NCI-H748 treated with DMSO at 0.1 percent for 48 hours (cell line): Measurements from ENCODE around the gene ATXN7L1.
"Not testable (repeated sequence)": the region's sequence is repeated elsewhere in the genome, so short reads cannot be mapped to it uniquely, and the experiment has no call there.

Experiments
- DNase-seq: peaks from one replicate; lab custom pipeline; 2025; lab: John Stamatoyannopoulos, UW

ATXN7L1 gene

DNA sequence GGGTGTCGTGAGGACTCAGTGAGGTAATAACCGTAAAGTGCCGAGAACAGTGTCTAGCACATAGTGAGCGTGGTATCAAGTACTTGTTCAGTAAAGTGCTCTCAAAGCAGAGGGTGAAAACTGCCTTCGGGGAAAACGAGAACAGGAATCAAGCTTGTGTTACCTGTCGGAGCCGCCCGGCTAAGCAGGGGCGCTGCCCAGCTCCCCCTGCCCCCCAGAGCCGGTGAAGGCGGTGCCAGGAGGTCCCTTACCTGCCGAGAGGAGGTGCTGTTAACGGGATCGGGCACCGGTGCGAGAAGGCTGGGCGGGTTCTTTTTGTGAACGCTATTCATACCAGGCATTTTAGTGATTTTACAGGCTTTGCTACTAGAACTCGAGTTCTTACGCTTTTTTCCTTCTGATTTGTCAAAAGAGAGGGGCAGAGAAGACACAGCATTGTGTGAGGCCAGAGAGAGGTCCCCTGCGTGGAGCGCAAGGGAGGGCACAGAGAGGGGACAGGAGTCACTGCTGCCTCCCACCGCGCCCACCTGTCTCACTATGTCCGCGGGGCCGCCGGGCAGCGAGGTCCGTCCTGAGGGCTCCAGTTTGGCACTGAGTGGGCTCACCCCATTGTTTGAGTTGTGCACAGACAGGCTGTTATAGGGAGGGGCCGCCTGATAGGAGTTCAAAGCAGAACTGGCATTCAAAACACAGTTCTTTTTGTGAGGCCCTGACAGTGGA is 262.6 kb downstream of the ATXN7L1 start:
- DNase-seq = no peak

DNA sequence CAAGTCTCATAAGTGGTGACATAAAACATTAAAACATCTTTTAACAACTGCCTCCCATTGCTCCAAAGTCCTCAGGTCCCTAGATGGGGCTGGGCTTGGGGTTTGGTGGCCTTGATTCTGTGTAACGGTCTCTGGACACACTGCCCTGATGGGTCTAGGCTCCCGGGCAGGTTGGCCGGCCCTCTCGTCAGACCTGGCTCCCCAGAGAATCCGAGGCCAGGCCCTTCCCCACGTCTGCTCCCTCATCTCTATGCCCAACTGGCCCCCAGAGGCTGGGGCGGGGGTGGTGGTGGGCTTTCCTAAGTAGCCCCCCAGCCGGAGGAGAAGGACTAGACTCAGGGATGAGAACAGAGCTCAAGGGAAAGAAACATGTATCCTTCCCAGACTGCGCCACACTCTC is 263.6 kb downstream of the ATXN7L1 start:
- no peak for DNase-seq

DNA sequence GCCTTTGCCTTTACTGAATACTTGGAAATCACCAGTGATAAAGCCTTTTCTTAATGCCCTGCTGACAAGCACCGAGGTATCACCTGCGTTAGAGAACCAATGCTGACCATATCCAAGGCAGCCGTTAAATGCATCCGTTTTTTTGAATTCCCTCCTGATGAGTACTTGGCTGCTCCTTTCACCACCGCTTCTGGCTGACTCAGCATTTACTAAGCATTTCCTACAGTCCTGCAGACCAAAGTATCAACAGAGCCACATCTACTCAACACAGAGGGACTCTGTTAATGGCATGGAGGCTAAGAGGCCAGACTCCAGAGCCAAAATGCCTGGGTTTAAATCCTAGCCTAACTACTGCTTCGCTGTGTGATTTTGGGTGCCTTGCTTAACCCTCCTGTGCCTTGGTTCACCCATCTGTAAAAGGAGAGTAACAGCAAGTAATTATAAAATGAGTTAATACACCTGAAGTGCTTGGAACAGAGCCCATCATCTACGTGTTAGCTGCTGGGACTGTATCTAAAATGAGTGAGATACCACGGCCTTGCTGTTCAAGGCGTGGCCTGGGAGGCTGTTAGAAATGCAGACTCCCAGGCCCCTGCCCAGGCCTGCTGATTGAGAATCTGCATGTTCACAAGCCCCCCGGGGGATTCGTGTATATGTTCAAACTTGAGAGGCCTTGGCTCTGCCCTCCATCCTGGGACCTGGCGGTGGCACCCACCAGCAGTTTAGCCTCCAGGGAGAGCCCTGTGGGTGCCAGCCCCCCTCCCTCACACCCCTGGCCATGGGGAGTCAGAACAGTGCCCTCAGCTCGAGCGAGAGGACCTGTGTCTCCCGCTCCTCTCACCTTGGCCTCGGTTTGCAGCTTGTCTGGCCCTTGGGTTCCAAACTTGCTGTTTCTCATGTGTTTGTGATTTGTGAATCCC is 264.3 kb downstream of the ATXN7L1 start:
- DNase-seq = no peak

DNA sequence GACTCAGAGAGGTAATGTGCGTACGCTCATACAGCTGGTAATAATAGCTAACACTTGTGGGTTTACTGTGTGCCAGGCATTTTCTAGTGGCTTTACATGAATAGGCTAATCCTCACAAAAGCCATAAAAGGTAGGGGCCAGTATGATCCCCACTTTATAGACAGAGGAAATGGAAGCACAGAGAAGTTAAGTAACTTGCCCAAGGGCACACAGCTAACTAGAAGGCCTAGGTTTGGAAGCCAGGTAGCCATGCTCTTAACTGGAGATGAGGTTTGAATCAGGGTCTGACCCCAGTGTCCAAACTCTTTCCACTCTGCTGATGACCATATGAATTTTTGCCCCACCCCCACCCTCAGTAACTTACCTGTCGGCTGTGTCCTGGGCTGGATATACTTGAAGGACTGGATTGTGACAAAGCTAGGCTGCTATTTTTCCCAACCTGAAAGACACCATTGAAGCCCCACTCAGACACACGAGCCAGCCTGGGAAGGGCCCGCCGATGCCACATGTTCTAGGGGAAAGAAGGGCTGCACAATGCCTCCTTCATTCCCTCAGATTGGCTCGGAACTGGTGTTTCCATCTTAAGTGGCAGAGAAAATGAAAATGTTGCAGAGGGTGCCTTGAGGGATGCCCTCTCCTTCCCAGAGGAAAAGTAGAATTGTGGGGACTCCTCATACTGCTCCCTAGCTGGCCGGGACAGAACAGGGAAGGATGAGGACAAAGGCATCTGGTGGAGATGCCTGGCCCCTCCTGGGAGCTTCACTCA is 266.1 kb downstream of the ATXN7L1 start:
- DNase-seq = no peak

DNA sequence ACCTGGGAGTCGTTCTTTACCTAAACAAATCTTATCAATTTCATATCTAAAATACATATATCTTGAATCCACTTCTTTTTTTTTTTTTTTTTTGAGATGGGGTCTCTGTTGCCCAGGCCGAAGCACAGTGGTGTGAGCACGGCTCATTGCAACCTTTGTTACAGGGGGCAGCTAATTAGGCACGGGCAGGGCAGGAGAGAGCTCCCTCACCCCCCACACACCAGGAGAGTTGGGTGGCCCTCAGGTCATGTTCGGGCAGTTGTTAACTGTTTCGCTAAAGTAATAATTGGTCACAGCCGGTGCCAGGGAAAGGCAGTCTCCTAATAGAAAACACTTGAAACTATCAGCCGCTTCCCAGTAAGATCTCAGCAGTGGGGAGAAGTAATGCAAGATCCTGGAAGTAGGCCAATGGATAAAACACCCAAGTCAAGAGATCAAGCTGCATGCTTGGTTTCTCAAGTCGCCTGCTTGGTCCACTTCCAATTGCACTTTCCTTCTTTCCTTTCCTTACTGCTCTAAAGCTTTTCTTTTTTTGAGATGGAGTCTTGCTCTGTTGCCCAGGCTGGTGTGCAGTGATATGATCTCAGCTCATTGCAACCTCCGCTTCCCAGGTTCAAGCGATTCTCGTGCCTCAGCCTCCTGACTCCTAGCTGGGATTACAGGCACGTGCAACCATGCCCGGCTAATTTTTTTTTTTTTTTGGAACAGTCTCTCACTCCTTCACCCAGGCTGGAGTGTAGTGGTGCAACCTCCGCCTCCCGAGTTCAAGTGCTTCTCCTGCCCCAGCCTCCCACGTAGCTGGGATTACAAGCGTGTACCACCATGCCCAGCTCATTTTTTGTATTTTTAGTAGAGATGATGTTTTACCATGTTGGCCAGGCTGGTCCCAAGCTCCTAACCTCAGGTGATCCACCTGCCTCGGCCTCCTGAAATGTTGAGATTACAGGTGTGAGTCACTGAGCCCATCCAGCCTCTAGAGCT is 273.8 kb downstream of the ATXN7L1 start:
- no peak for DNase-seq

DNA sequence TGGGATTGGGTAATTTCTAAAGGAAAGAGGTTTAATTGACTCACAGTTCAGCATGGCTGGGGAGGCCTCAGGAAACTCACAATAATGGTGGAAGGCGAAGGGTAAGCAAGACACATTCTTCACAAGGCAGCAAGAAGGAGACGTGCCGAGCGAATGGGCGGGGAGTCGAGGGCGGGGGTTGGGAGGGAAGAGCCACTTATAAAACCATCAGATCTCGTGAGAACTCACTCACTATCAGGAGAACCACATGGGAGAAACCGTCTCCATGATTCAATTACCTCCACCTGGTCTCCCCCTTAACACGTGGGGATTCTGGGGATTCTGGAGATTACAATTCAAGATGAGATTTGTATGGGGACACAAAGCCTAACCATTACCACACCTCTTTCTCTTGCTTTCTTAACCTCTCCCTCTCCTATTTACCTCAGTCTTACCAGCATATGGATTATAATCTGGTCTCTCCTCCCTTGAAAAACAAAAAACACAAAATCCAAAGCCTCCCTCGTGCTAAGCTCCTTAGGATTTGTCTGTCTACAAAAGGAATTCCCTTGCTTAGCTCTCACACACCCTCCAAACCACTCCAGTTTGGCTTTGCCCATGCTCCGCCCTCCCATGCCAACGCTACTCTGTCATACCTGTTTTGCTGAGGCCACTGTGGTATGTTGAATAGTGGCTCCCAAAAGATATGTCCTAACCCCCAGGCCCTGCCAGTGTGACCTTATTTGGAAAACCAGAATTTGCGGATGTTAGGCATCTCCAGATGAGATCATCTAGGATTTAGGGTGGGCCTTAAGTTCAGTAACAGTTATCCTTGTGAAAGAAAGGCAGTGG is 275.5 kb downstream of the ATXN7L1 start:
- DNase-seq = no peak

DNA sequence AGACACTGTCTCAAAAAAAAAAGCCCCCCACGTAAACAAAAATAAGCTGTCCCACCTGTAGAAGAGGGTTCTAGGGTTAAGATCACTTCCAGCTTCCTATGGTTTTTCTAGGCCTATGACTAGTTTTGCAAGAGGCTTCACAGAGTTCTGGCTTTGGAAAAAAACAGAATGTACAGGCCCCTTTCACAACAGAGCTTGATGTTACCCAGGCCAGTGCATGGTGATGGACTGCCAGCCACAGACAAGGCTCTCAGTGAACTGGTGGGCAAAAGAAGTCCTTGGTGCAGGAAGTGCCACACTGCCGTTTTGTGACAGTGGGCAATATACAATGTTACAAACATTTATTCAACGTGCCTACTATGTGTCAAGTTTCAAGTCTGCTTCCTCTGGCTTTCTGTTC is 276.8 kb downstream of the ATXN7L1 start:
- DNase-seq = no peak

DNA sequence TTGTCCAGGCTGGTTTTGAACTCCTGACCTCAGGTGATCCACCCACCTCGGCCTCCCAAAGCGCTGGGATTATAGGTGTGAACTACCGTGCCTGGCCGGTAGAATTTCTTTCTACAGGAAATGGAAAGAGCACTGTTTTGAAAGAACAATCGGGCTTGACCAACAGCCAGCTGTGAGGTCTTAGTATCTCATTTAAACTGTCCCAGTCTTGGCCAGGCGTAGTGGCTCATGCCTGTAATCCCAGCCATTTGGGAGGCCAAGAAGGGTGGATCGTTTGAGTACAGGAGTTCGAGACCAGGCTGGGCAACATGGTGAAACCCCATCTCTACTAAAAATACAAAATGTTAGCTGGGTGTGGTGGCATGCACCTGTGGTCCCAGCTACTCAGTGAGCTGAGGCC is 277.3 kb downstream of the ATXN7L1 start:
- DNase-seq = not testable (repeated sequence)

DNA sequence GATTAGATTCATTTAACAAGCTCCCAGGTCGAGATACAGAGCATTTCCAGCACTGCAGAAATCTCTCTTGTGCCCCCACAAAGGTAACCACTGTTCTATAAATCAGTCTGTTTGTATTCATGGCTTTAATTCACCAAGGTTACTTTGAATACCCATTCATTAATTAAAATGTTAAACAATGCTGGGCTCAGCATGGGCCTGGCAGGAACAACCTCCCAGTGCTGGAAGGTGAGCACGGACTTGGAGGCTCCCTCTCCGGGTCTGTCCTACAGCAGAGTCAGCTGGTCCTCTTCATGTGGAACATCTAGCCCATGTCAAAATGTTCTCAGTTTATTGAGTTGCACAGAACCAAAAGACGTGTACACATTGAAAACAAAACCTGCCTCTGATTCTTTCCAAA is 279.5 kb downstream of the ATXN7L1 start:
- DNase-seq = no peak

DNA sequence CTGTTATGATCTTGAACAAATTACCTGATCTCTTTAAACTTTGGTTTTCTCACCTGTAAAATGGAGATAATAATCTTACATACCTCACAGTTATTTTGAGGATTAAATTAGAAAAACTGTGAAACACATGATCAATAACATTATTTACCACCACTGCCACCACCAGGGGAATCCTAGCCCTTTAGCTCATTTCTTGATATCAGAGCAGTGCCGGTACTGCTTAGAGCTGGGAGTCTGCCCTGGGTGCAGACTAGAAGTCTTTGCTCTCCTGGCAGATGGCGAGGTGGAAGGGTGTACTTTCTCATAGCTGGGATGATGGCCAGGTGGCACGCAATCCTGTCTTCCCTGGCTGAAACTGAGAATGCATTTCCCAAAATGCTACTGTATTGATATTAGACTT is 282.4 kb downstream of the ATXN7L1 start:
- DNase-seq = no peak

DNA sequence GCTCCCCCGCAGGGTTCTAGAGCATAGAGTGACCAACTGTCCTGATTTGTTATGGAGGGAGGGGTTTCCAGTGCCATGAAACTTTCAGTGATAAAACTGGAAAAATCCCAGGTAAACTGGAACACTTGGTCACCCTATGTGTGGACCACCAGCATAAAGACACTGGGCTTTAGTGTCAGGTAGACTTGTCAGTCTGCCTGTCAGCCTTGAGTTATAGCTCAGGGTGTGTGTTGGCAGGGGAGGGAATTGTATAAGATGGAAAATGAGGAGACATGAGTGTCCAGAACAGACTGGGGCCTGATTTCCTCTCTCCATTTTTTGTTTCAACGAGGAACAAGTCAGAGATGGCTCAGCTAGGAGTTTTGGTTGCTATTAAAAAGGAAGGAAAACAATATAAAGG is 284.9 kb downstream of the ATXN7L1 start:
- no peak for DNase-seq

DNA sequence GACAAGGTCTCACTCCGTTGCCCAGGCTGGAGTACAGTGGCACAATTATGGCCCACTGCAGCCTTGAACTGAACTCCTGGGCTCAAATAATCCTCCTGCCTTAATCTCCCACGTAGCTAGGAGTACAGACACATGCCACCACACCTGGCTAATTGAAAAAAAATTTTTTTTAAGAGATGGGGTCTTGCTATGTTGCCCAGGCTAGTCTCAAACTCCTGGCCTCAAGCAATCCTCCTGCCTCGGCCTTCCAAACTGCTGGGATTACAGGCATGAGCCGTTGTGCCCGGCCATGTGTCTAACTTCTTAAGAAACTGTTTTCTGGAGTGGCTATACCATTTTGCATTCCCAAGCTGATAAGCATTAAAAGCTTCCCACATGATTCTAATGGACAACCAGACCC is 285.6 kb downstream of the ATXN7L1 start:
- no peak for DNase-seq

DNA sequence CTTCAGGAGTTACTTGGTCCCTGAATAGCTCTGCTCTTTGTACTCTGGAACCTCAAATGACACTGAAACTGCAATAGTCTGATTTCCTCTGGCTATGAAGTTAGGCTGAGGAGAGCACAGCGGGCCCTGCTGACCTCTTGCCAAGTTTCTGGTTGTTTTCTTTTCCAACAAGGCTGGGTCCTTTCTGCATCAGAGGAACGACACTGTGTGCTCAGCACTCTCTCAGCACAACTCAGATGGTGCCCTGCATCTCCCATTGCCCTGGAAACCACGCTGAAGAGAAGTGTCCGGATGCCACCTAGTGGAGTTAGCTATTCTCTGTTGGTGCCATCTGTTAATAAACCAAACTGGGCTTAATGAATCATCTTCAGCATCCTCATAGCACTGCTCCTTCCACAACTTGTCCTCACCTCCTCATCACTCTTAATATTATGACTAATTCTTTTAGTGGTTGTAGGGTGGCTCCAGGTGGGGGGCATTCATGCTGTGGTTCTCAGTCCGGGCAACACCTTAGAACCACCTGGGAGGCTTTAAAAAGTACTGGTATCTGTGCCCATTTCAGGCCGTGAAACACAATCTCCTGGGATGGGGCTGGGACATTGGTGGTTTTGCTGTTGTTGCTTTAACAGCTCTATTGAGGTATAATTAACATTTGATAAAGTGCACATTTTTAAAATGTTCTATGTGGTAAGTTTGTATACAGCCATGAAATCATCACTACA is 286.9 kb downstream of the ATXN7L1 start:
- DNase-seq = peak; percentile 66

DNA sequence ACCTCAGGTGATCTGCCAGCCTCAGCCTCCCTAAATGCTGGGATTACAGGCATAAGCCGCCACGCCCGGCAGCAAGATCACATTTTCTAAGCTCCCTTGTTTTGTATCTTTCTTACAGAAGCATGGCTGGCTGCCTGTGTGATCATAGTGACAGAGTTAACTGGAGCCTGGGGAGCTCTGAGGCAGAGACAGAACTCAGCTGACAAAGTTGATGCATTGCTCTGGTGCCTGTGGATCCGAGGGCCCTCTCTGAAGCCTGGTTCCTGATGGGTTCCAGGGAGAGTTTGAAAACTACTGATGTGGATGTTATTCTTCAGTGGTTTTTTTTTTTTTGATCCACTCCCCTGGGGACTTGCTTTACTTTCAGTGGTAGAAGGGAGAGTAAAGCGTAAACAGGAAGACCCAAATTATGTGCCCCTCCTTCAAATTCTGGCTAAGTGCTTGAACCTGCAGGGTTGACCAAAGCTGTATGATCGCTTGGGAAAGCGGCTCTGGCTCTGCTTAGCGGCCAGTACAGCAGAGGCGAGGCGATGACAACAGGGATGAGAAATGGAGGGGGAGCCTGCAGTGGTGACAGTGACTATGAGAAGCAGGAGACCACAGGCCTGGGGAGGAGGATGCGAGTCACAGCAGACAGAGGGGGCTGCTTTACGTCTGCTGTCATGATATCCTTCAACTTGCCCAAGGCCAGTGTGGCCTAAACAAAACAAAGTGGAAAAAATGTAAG is 288.3 kb downstream of the ATXN7L1 start:
- no peak for DNase-seq

DNA sequence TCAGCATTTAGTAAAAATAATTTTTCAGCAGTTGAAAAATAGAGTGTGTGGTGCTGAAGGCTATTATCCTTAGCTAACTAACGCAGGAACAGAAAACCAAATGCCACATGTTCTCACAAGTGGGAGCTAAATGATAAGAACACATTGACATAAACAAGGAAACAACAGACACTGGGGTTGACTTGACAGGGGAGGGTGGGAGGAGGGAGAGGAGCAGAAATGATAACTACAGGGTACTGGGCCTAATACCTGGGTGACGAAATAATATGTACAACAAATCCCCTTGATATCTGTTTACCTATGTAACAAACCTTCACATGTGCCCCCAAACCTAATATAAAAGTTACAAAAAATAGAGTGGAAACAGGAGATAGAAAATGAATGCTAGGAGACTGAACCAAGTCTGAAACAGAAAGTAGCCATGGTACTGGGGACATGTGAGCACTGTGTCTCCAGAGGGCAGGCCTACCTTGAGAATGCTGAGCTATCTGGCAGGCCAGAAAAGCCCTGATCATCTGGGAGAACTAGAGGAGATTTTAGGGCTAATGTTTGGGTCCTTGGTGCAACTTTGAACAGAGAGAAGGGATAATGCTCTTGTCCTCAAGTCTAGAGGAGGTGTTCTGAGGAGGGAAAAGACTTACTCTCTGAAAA is 290.4 kb downstream of the ATXN7L1 start:
- DNase-seq = no peak

DNA sequence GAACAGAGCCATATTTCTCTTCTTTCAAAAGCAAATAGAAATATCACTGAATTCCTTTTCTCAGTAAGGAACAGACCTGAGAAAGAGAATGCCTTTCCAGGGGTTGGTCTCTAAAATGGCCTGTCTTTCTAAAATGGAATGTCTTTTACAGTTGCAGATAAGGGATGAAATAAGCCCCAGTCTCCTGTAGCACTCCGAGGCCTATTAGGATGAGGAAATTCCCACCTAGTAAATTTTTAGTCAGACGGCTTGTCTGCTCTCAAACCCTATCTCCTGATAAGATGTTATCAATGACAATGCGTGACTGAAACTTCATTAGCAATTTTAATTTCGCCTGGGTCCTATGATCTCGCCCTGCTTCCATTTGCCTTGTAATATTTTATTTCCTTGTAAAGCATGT is 292.2 kb downstream of the ATXN7L1 start:
- DNase-seq = no peak

DNA sequence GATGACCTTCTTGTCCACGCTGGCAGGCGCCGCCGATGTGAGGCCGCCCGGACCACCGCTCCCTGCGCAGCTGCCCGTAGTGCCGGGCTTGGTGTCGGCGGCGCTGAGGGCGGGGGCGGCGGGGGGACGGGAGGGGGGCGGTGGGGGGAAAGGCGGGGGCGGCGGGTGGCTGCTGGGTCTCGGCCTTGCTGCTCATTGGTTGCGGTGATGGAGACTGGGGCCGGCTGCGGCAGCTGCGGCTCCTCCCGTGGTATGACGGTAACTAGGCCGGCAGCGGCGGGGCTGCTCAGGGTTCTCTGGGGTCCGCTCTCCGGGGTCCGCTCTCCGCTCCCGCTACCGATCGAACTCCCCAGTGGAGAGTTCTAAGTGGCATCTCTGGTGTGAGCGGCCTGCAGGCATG is 293.3 kb downstream of the ATXN7L1 start:
- no peak for DNase-seq

DNA sequence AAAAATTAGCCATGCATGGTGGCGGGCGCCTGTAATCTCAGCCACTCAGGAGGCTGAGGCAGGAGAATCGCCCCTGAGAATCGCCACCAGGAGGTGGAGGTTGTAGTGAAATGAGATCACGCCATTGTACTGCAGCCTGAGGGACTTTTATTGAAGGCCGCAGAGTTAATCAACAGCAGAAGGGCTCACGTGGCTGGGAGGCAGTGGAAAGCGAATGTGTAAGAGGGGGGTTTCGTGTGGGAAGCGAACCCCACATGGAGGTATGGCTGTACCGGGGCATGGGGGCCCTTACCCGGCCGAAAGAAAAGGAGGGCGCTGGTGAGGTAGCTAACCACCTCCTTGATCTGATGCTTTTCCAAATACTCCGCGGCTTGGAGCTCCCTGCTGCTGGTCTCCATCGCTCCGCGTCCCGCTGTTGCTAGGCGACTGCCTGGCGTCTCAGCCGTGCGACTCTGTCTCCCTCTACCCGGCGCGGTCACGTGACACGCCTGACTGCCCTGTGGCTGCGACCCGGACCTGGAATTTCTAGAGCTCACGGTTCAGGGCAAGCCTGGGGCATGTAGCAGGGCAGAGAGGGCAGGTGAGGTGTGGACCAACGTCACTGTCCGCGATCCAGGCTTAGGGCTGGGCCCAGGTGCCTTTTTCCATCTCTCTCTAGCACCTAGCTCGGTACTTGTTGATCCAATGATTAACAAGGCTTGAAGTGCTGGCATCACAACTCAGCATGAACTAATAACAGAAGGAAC is 295.2 kb downstream of the ATXN7L1 start, which contains the start of gene EFCAB10:
EFCAB10 (minus strand) TSS at position 428 of the 746 bp plus-strand sequence; CDS start at position 398, 30 bp downstream.
- peak; percentile 85 for DNase-seq
